Activated CD8-positive, alpha-beta memory T cell treated with anti-CD3 and anti-CD28 coated beads for 24 hours (primary cell): Measurements from ENCODE around the gene PLBD1.

Source experiments
- DNase-seq: peaks from one replicate; pipeline ENCODE4 v3.0.0-alpha.2; 2020

The PLBD1 gene

DNA sequence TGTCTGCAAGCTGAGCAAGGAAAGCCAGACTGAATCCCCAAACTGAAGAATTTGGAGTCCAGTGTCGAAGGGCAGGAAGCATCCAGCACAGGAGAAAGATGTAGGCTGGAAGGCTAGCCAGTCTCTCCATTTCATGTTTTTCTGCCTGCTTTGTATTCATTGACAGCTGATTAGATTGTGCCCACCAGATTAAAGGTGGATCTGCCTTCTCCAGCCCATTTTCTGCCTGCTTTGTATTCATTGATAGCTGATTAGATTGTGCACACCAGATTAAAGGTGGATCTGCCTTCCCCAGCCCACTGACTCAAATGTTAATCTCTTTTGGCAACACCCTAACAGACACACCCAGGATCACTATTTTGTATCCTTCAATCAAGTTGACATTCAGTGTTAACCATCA, 85.3 kb downstream of the PLBD1 start:
- no peak for DNase-seq

DNA sequence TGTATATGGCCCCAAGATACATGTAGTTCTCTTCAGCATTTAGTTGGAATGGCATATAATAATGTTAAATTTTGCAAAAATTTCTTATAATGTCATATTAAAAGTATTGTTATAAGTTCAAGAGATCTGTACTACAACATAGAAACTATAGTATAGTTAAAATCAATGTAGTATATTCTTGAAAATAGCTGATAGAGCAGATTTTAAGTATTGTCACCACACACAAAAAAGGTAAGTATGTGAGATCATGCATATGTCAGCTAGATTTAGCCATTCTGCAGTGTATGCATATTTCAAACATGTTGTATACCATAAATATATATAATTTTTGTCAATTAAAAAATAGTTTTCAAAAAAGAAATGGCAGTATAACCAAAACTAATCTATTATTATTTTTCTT, 86.5 kb downstream of the PLBD1 start:
- no peak for DNase-seq

DNA sequence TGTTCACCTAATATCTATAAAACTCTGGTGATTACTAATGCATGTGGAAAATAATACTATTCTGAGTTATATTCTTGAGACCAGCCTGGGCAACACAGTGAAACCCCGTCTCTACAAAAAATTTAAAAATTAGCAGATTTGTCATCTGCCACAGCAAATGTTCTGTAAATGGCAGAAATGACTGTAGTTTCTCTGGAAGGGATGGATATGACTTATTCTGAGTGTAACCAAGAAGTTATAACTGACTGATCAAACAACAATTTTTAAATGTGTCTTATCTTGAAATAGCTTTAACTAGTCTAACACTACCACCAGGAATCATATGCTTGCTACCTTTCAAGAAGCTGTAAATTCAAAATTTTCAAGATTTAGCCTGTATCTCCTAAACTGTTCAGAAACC, 88.7 kb downstream of the PLBD1 start:
- no peak for DNase-seq

DNA sequence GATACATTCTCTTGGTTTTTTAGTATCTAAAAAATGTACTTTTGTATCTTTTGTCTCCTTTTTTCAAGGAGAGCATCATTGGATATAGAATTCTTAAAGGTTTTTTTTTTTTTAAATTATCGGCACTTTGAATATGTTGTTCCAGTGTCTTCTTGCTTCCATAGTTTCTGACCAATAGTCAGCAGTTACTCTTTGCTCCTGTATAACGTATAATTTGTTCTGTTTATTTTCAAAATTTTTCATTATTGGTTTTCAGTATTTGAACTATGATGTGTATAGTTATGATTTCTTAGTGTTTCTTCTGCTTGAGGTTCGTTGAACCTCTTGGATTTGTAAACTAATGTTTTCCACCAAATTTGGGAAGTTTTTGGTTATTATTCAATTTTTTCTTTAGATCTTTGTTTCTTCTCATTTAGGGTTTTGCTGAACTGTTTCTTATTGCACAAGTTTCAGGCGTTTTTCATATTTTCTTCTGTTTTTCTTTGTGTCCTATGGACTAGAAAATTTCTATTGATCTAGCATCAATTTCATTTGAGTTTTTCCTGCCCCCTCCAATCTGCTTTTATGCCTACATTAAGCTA, 93.9 kb downstream of the PLBD1 start:
- DNase-seq = no peak

DNA sequence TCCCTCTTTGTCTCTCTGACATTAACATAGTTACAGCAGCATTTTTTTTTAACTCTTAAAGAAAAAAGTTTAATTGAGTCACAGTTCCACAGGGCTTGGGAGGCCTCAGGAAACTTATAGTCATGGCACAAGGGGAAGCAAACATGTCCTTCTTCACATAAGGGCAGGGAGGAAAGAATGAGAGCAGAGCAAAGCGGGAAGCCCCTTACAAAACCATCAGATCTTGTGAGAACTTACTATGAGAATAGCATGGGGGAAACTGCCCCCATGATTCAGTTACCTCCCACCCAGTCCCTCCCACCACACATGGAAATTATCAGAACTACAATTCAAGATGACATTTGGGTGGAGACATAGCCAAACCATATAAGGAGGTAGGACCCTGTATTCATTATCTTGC, 96.2 kb downstream of the PLBD1 start:
- DNase-seq = no peak

DNA sequence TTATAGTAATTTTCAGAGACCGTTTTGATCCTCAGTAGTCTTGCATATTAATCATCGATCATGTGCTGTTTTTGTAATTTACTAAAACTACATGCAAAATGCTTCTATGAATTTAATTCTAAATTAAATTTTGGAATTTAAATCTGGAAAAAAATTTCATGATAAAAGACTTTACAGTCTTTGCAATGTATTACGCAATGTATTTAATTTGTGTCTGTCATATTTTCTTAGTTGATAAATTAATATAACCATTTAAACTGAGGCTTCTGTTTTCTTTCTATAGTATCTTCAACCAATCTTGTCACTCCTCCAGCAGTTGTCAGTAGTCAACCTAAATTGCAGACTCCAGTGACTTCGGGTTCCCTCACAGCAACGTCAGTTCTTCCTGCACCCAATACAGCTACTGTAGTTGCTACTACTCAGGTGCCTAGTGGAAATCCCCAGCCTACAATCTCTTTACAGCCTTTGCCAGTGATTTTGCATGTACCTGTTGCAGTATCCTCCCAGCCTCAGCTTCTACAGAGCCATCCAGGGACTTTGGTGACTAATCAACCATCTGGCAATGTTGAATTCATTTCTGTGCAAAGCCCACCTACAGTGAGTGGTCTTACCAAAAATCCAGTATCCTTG, 107.4 kb downstream of the PLBD1 start:
- no peak for DNase-seq

DNA sequence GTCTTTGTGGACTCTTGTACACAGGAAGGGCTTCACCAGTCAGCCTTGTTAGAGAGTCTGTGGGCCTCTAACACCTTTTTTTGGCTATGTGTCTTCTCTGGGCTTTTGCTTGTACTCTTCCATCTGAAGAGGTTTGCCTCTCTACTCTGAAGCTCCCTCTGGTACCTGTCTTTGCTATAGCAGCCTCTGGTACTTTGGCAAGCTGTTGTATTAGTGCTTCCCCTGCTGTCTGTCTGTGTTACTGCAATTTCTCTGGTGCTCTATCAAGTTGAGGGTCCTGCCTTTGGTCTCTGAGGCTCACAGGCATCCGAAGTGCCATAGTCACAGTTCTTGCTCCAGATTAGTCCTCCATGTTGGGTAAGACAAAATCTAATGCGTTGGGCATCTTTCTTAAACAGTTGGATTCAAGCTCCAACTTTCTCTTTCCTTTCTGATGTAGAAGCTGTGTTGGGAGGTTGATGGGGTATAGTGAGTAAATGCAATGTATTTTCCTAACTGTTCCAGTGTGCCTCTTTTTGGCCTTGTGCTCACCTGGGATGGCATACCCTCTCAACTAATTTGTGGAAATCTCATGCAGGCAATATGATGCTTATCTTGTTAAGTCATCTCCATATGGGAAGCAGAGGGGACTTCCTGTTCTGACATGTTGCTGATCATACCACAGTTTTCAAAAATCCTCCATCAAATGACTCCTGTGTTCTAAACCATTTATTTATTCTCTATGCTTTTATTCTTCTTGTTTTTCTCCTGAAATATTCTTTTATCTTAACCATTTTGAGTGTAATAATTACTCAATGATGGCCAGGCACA, 113.4 kb downstream of the PLBD1 start:
- no peak for DNase-seq
